Stimulated activated memory B cell treated with anti-CD40 and anti-IgM and Interleukin-4, amounts not matched to agents 10 μg/mL and 1 μg/mL and 100 μg/mL, for 72 hours (primary cell): ENCODE data around the gene MYG1.
"Not testable (repeated sequence)": the region's sequence is repeated elsewhere in the genome, so short reads cannot be mapped to it uniquely, and the experiment has no call there.

ENCODE experiments used
- ATAC-seq: fragments of 150-1000 bp; cut with Tn5 transposase; 2 replicates; pipeline ENCODE4 v1.10.0; 2021
- H3K27ac Mint-ChIP-seq: one replicate; pipeline ENCODE4 v1.8.0; 2022; ENCODE audit warnings: mild to moderate bottlenecking, mixed read lengths
- H3K27me3 Mint-ChIP-seq: one replicate; pipeline ENCODE4 v1.8.0; 2022; ENCODE audit warnings: mixed read lengths
- H3K36me3 Mint-ChIP-seq: one replicate; pipeline ENCODE4 v1.8.0; 2022; ENCODE audit warnings: mixed read lengths
- H3K4me1 Mint-ChIP-seq: one replicate; pipeline ENCODE4 v1.8.0; 2022; ENCODE audit warnings: mixed read lengths
- H3K4me3 Mint-ChIP-seq: one replicate; pipeline ENCODE4 v1.8.0; 2022; ENCODE audit warnings: mild to moderate bottlenecking, moderate library complexity, mixed read lengths
- H3K9me3 Mint-ChIP-seq: one replicate; pipeline ENCODE4 v1.8.0; 2022; ENCODE audit warnings: mixed read lengths

Gene MYG1

GRCh38 chr12:53330671-53331070 lies 31.2 kb downstream of the MYG1 start:
- Mint-ChIP-seq H3K9me3 (no peaks in the 10 kb centered on the region), H3K27ac (no peak overlapping the region), H3K4me1 (no peaks in the 10 kb centered on the region), H3K27me3 (peaks cover 48% of the 10 kb centered on the region), H3K4me3 (no peak overlapping the region), H3K36me3 (no peaks in the 10 kb centered on the region)
- no peak for ATAC-seq

GRCh38 chr12:53332339-53332738 lies 32.8 kb downstream of the MYG1 start:
- not testable (repeated sequence) for H3K4me1 Mint-ChIP-seq, H3K9me3 Mint-ChIP-seq, ATAC-seq, H3K4me3 Mint-ChIP-seq, H3K36me3 Mint-ChIP-seq, H3K27ac Mint-ChIP-seq
- H3K27me3 Mint-ChIP-seq = peaks cover 61% of the 10 kb centered on the region

DNA sequence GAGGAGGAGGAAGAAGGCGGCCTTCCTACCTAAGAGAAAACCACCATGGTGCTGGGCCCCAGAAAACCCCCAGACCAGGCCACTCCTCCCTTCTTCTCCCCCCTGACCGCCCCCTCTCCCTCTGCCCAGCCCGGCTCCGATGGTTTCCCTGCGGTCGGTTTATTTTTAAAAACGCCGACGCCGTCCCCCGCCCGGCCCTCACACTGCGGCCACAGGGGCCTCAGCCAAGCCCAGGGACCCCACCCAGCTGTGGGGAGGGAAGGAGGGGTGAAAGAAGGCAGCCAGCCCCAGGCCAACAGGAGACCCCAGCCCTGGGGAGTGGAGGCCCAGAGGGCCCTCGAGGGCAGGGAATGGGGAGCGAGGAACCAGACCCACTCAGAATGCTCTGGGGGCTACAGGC lies 33.2 kb downstream of the MYG1 start:
- Mint-ChIP-seq H3K4me1 (peaks cover 12% of the 10 kb centered on the region), H3K4me3 (no peak overlapping the region), H3K27me3 (peaks cover 61% of the 10 kb centered on the region), H3K9me3 (no peaks in the 10 kb centered on the region), H3K27ac (no peak overlapping the region), H3K36me3 (no peaks in the 10 kb centered on the region)
- ATAC-seq = no peak

- Mint-ChIP-seq H3K9me3 (no peaks in the 10 kb centered on the region), H3K4me3 (no peak overlapping the region), H3K27ac (no peak overlapping the region), H3K36me3 (no peaks in the 10 kb centered on the region), H3K4me1 (peaks cover 17% of the 10 kb centered on the region), H3K27me3 (peaks cover 62% of the 10 kb centered on the region)
- no peak for ATAC-seq
Measured at GRCh38 chr12:53333289-53333688, 33.8 kb downstream of the MYG1 start.

DNA sequence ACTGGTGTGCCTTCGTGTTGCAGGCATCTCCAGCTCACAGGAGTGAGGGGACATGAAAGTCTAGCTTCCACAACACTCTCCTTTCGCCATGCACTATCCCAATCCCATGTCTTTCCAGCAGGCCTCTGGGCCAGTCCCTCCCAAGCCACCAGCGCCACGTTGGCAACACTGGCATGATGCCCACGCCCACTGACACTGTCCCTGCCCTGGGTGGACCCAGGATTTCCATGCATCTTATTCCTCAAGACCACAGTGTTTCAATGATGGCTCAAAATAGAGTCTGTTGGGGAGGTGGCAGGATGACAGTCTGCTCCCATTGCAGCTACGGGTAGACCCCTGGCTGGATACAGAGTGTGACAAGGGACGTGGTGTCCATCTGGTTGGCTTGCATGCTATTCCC lies 34.4 kb downstream of the MYG1 start:
- H3K4me3 Mint-ChIP-seq = no peak overlapping the region
- no peaks in the 10 kb centered on the region for H3K9me3 Mint-ChIP-seq
- H3K36me3 Mint-ChIP-seq = no peaks in the 10 kb centered on the region
- peaks cover 19% of the 10 kb centered on the region for H3K4me1 Mint-ChIP-seq
- no peak overlapping the region for H3K27ac Mint-ChIP-seq
- H3K27me3 Mint-ChIP-seq = peaks cover 68% of the 10 kb centered on the region
- no peak for ATAC-seq

DNA sequence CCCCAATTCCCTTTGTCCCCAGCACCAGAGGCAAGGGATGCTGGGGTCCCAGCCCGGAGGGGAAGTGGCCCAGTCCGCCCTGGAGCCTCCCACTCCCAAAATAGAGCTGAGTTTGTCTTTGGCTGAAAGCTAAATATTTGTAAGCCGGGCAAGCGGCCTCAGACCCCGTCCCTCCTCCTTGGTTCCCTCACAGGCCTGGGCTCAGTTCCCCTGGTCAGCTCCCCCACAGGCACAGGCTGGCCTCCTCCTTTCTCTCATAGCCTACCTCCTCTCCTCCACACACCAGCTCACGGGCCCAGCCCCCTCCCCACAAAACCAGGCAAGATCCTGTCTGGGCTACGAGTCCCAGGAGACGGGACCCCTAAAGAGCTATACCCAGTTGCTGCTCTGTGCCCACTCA lies 35.3 kb downstream of the MYG1 start:
- Mint-ChIP-seq H3K36me3 (no peaks in the 10 kb centered on the region), H3K27ac (no peak overlapping the region), H3K27me3 (peaks cover 70% of the 10 kb centered on the region)

DNA sequence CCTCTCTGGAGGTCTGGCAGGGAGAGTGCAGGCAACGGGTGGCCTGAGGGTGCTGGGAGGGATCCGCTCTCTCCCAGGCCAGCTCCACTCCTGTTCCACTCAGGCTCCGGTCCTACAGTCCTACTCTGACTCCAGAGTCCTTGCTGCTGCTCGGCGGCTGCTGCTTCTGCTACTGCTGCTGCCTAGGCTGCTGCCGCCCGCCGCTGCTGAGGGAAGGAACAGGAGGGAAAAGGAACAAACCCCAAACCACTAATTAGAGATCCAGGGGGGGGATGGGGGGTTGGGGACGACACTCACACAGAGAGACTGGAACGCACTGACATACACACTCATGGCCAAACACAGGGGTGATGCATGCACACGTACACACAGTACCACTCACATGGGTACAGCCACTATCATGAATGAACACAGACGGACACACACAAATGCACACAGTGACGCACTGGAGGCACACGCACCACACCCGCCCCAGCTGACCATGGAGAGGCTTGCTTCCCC lies 36.7 kb downstream of the MYG1 start, which contains the start of gene SP7:
SP7 (minus strand) TSS at position 174 of the 501 bp plus-strand sequence. CDS start 708 bp downstream, outside the sequence.
- H3K4me3 Mint-ChIP-seq = no peak within 1 kb of the TSS
- no peaks in the 10 kb centered on the region for H3K9me3 Mint-ChIP-seq
- no peaks in the 10 kb centered on the region for H3K36me3 Mint-ChIP-seq
- peaks cover 70% of the 10 kb centered on the region for H3K27me3 Mint-ChIP-seq
- peak; percentile 71 for ATAC-seq
- H3K4me1 Mint-ChIP-seq = peaks cover 19% of the 10 kb centered on the region
- H3K27ac Mint-ChIP-seq = no peak within 1 kb of the TSS

More for the DNA sequence above, 35.3 kb downstream of the MYG1 start:
- ATAC-seq = no peak
- Mint-ChIP-seq H3K9me3 (no peaks in the 10 kb centered on the region), H3K4me1 (peaks cover 19% of the 10 kb centered on the region), H3K4me3 (no peak overlapping the region)

GRCh38 chr12:53338017-53338416 lies 38.5 kb downstream of the MYG1 start:
- peaks cover 19% of the 10 kb centered on the region for H3K4me1 Mint-ChIP-seq
- H3K4me3 Mint-ChIP-seq = no peak overlapping the region
- H3K27ac Mint-ChIP-seq = no peak overlapping the region
- H3K27me3 Mint-ChIP-seq = peaks cover 57% of the 10 kb centered on the region
- ATAC-seq = no peak
- H3K36me3 Mint-ChIP-seq = no peaks in the 10 kb centered on the region
- no peaks in the 10 kb centered on the region for H3K9me3 Mint-ChIP-seq

GRCh38 chr12:53338916-53339315 lies 39.4 kb downstream of the MYG1 start:
- Mint-ChIP-seq H3K9me3 (no peaks in the 10 kb centered on the region), H3K4me1 (peaks cover 25% of the 10 kb centered on the region), H3K36me3 (no peaks in the 10 kb centered on the region), H3K27ac (no peak overlapping the region), H3K27me3 (peaks cover 49% of the 10 kb centered on the region), H3K4me3 (no peak overlapping the region)
- ATAC-seq = no peak

DNA sequence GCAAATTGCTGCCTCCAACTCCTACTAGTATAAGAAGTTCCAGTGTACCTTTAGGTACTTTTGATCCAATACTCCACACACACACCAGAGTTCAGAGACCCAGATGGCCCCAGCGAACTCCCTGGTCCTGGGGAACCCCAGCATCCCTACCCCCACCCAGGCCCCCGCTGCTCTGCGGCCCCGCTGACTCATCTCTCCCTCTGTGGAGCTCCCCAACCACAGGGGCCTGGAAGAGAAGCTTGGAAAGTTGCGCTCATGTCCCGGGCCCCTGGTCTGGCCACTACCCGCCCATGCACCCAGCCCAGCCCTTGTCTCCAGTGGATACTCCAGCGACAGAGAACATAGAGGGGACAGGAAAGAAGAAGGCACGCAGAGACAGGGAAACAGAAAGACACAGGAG lies 40.9 kb downstream of the MYG1 start:
- no peak overlapping the region for H3K4me3 Mint-ChIP-seq
- H3K27ac Mint-ChIP-seq = no peak overlapping the region
- no peaks in the 10 kb centered on the region for H3K9me3 Mint-ChIP-seq
- peaks cover 36% of the 10 kb centered on the region for H3K27me3 Mint-ChIP-seq
- H3K4me1 Mint-ChIP-seq = peaks cover 38% of the 10 kb centered on the region
- H3K36me3 Mint-ChIP-seq = no peaks in the 10 kb centered on the region
- no peak for ATAC-seq

DNA sequence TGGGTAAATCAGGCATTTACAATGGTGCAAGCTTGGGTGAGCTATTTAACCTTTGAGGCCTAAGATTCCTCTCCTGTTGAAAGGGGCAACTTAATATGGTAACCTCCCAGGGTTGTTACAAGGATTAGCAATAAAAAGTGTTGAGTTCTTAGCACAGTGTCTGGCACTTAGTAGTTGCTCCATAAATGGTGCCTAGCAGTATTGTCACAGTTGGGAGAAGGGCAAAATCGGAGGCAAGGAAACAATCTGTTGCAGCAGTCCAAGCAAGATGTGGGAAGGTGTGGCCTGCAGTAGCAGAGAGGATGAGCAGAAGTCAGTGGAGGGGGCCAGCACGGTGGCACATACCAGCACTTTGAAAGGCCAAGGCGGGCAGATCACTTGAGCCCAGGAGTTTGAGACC lies 44.0 kb downstream of the MYG1 start:
- no peak overlapping the region for H3K27ac Mint-ChIP-seq
- peaks cover 23% of the 10 kb centered on the region for H3K4me1 Mint-ChIP-seq
- no peak for ATAC-seq
- no peaks in the 10 kb centered on the region for H3K9me3 Mint-ChIP-seq
- no peaks in the 10 kb centered on the region for H3K36me3 Mint-ChIP-seq
- peaks cover 6% of the 10 kb centered on the region for H3K27me3 Mint-ChIP-seq
- no peak overlapping the region for H3K4me3 Mint-ChIP-seq

DNA sequence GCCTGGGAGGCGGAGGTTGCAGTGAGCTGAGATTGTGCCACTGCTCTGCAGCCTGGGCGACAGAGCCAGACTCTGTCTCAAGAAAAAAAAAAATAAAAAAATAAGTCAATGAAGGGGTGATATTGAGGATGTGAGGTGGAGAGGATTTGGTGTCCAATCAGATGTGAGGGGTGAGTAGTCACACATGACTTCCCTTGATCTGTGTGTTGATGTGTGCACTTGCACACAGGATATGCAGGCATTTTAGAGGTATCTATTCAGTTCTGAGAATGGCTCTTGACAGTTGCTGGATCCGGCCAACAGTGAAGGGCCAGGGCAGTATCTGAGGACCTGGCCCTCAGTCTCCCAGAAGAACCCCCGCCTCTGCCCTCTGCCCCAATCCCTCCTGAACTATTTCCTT lies 44.5 kb downstream of the MYG1 start:
- Mint-ChIP-seq H3K27ac (no peak overlapping the region), H3K36me3 (no peaks in the 10 kb centered on the region), H3K4me1 (peaks cover 23% of the 10 kb centered on the region), H3K9me3 (no peaks in the 10 kb centered on the region), H3K27me3 (peaks cover 1% of the 10 kb centered on the region), H3K4me3 (peak overlapping the region; percentile 38)
- ATAC-seq = no peak

- Mint-ChIP-seq H3K36me3 (no peaks in the 10 kb centered on the region), H3K4me3 (peak overlapping the region; percentile 47), H3K9me3 (no peaks in the 10 kb centered on the region), H3K4me1 (peaks cover 23% of the 10 kb centered on the region), H3K27me3 (no peaks in the 10 kb centered on the region), H3K27ac (no peak overlapping the region)
- no peak for ATAC-seq
Measured at GRCh38 chr12:53344487-53344823, 45.0 kb downstream of the MYG1 start.

- peak; percentile 89 for ATAC-seq
- no peaks in the 10 kb centered on the region for H3K36me3 Mint-ChIP-seq
- peaks cover 23% of the 10 kb centered on the region for H3K4me1 Mint-ChIP-seq
- no peaks in the 10 kb centered on the region for H3K9me3 Mint-ChIP-seq
- H3K27ac Mint-ChIP-seq = peak overlapping the region; percentile 93
- H3K27me3 Mint-ChIP-seq = no peaks in the 10 kb centered on the region
- peak overlapping the region; percentile 99 for H3K4me3 Mint-ChIP-seq
Measured at GRCh38 chr12:53344824-53345485, 45.5 kb downstream of the MYG1 start.

GRCh38 chr12:53345486-53346188 lies 46.1 kb downstream of the MYG1 start:
- no peaks in the 10 kb centered on the region for H3K9me3 Mint-ChIP-seq
- peak overlapping the region; percentile 99 for H3K4me3 Mint-ChIP-seq
- peak; percentile 37 for ATAC-seq
- peaks cover 23% of the 10 kb centered on the region for H3K4me1 Mint-ChIP-seq
- peak overlapping the region; percentile 93 for H3K27ac Mint-ChIP-seq
- H3K27me3 Mint-ChIP-seq = no peaks in the 10 kb centered on the region
- no peaks in the 10 kb centered on the region for H3K36me3 Mint-ChIP-seq

GRCh38 chr12:53346491-53346890 lies 47.0 kb downstream of the MYG1 start:
- no peak overlapping the region for H3K27ac Mint-ChIP-seq

More at GRCh38 chr12:53346491-53346890, 47.0 kb downstream of the MYG1 start:
- no peak for ATAC-seq
- Mint-ChIP-seq H3K36me3 (no peaks in the 10 kb centered on the region), H3K4me3 (no peak overlapping the region), H3K9me3 (no peaks in the 10 kb centered on the region), H3K4me1 (peaks cover 23% of the 10 kb centered on the region), H3K27me3 (no peaks in the 10 kb centered on the region)
